H9 (cell line): Measurements from ENCODE around the gene BTBD1. TPM values are rescaled to one million over a fixed set of nuclear protein-coding genes. Genes with fewer than 3 reads are reported as not detected.

Experiments
- DNase-seq: peaks from one replicate; pipeline ENCODE4 v3.0.0-alpha.2; 2017
- H2AFZ ChIP-seq: one replicate; pipeline ENCODE4 v1.6.1; 2013; ENCODE audit warnings: mild to moderate bottlenecking, low read length, control low read depth, moderate library complexity
- H2AK5ac ChIP-seq: 2 replicates; pipeline ENCODE4 v1.6.1; 2013; ENCODE audit warnings: low read length, control low read depth, mixed read lengths; ENCODE audit not compliant: insufficient read length
- H2BK120ac ChIP-seq: one replicate; pipeline ENCODE4 v1.6.1; 2013; ENCODE audit warnings: low read depth, mild to moderate bottlenecking, low read length, control low read depth, inconsistent platforms; ENCODE audit not compliant: poor library complexity, severe bottlenecking
- H2BK12ac ChIP-seq: 2 replicates; pipeline ENCODE4 v1.6.1; 2013; ENCODE audit warnings: low read length, control low read depth, mixed read lengths, low read depth; ENCODE audit not compliant: insufficient read length
- H2BK15ac ChIP-seq: 2 replicates; pipeline ENCODE4 v1.6.1; 2013; ENCODE audit warnings: low read depth, low read length, control low read depth
- H2BK20ac ChIP-seq: one replicate; pipeline ENCODE4 v1.6.1; 2013; ENCODE audit warnings: low read depth, mild to moderate bottlenecking, low read length, control low read depth, inconsistent platforms; ENCODE audit not compliant: poor library complexity, severe bottlenecking
- H2BK5ac ChIP-seq: 2 replicates; pipeline ENCODE4 v1.6.1; 2013; ENCODE audit warnings: low read length, control low read depth, mixed read lengths; ENCODE audit not compliant: insufficient read length
- H3K14ac ChIP-seq: 2 replicates; pipeline ENCODE4 v1.6.1; 2013; ENCODE audit warnings: low read length, control low read depth; ENCODE audit not compliant: insufficient read depth
- H3K18ac ChIP-seq: 2 replicates; pipeline ENCODE4 v1.6.1; 2013; ENCODE audit warnings: low read depth, mild to moderate bottlenecking, mixed read lengths, low read length, control low read depth; ENCODE audit not compliant: insufficient read length
- H3K23ac ChIP-seq: 2 replicates; pipeline ENCODE4 v1.6.1; 2013; ENCODE audit warnings: low read length, control low read depth, mixed read lengths, low read depth; ENCODE audit not compliant: insufficient read length
- H3K23me2 ChIP-seq: 2 replicates; pipeline ENCODE4 v1.6.1; 2013; ENCODE audit warnings: low read depth, mild to moderate bottlenecking, mixed read lengths, low read length, control low read depth; ENCODE audit not compliant: insufficient read length, poor library complexity, severe bottlenecking
- H3K27ac ChIP-seq: 2 replicates; pipeline ENCODE4 v1.5.1; 2013; ENCODE audit warnings: low read length, control low read depth, mixed read lengths, low read depth; ENCODE audit not compliant: insufficient read length
- H3K27me3 ChIP-seq: 2 replicates; pipeline ENCODE4 v1.6.1; 2013; ENCODE audit warnings: low read length, control low read depth, inconsistent platforms; ENCODE audit not compliant: insufficient read depth
- H3K4ac ChIP-seq: 2 replicates; pipeline ENCODE4 v1.6.1; 2013; ENCODE audit warnings: low read depth, mild to moderate bottlenecking, control low read depth, inconsistent platforms, low read length, moderate library complexity
- H3K4me1 ChIP-seq: 2 replicates; pipeline ENCODE4 v1.6.1; 2013; ENCODE audit warnings: low read length, control low read depth, inconsistent platforms; ENCODE audit not compliant: insufficient read depth
- H3K4me2 ChIP-seq: 2 replicates; pipeline ENCODE4 v1.6.1; 2013; ENCODE audit warnings: low read length, control low read depth, mixed read lengths; ENCODE audit not compliant: insufficient read length, insufficient read depth
- H3K56ac ChIP-seq: 2 replicates; pipeline ENCODE4 v1.6.1; 2013; ENCODE audit warnings: low read depth, mild to moderate bottlenecking, mixed read lengths, low read length, control low read depth; ENCODE audit not compliant: insufficient read length
- H3K79me1 ChIP-seq: 2 replicates; pipeline ENCODE4 v1.6.1; 2013; ENCODE audit warnings: low read depth, mild to moderate bottlenecking, moderate library complexity, low read length, control low read depth, inconsistent platforms; ENCODE audit not compliant: insufficient read depth, poor library complexity, severe bottlenecking
- H3K79me2 ChIP-seq: 2 replicates; pipeline ENCODE4 v1.6.1; 2013; ENCODE audit warnings: low read length, control low read depth, inconsistent platforms; ENCODE audit not compliant: insufficient read depth
- H3K9ac ChIP-seq: 2 replicates; pipeline ENCODE4 v1.6.1; 2013; ENCODE audit warnings: low read length, control low read depth, mixed read lengths; ENCODE audit not compliant: insufficient read length; ENCODE audit errors: extremely low read depth
- H3K9me3 ChIP-seq: one replicate; pipeline ENCODE4 v1.6.1; 2013; ENCODE audit warnings: low read depth, low read length, inconsistent platforms; ENCODE audit not compliant: control insufficient read depth
- H3T11ph ChIP-seq: one replicate; pipeline ENCODE4 v1.6.1; 2013; ENCODE audit warnings: mild to moderate bottlenecking, low read length, control low read depth, inconsistent platforms
- H4K20me1 ChIP-seq: one replicate; pipeline ENCODE4 v1.6.1; 2013; ENCODE audit not compliant: control insufficient read depth, insufficient read length, insufficient read depth
- H4K5ac ChIP-seq: 2 replicates; pipeline ENCODE4 v1.6.1; 2013; ENCODE audit warnings: low read depth, mild to moderate bottlenecking, mixed read lengths, low read length, control low read depth; ENCODE audit not compliant: insufficient read length
- H4K8ac ChIP-seq: replicated peaks from 2 replicates; pipeline ENCODE4 v1.6.1; 2013; ENCODE audit warnings: low read length, control low read depth, mixed read lengths, low read depth; ENCODE audit not compliant: insufficient read length
- H4K91ac ChIP-seq: 2 replicates; pipeline ENCODE4 v1.6.1; 2013; ENCODE audit warnings: low read depth, mild to moderate bottlenecking, moderate library complexity, mixed read lengths, low read length, control low read depth; ENCODE audit not compliant: insufficient read length
- H3K27ac Mint-ChIP-seq, 3 experiments: 2 replicates in 2 of 3; 3 replicates in 1 of 3; pipeline ENCODE4 v1.8.0; 2020 to 2021; ENCODE audit warnings: mixed read lengths in 3 of 3, mild to moderate bottlenecking in 1 of 3, moderate library complexity in 1 of 3
- H3K27me3 Mint-ChIP-seq: 2 replicates; pipeline ENCODE4 v1.8.0; 2021; ENCODE audit warnings: low read depth, mild to moderate bottlenecking, moderate library complexity, mixed read lengths
- H3K36me3 Mint-ChIP-seq, 3 experiments: 2 replicates in 2 of 3; 3 replicates in 1 of 3; pipeline ENCODE4 v1.8.0; 2020 to 2021; ENCODE audit warnings: low read depth in 3 of 3, mixed read lengths in 3 of 3; ENCODE audit not compliant: insufficient read depth in 1 of 3
- H3K4me1 Mint-ChIP-seq, 2 experiments: 2 replicates each; pipeline ENCODE4 v1.8.0; 2020; ENCODE audit warnings: mixed read lengths in 2 of 2
- H3K4me3 Mint-ChIP-seq, 2 experiments: 2 replicates in 1 of 2; 3 replicates in 1 of 2; pipeline ENCODE4 v1.8.0; 2020 to 2021; ENCODE audit warnings: mild to moderate bottlenecking in 2 of 2, mixed read lengths in 2 of 2, moderate library complexity in 1 of 2
- H3K9me3 Mint-ChIP-seq, 2 experiments: 2 replicates in 1 of 2; 3 replicates in 1 of 2; pipeline ENCODE4 v1.8.0; 2020; ENCODE audit warnings: mild to moderate bottlenecking in 2 of 2, mixed read lengths in 2 of 2, moderate library complexity in 1 of 2
- whole genome bisulfite sequencing: extraction: QIAGEN DNeasy Blood & Tissue Kit; methylation state at CpG from one replicate; pipeline ENCODE4 v1.1.7; 2013; ENCODE audit warnings: missing lambda C conversion rate, low lambda C conversion rate, mixed read lengths; ENCODE audit not compliant: insufficient read length; ENCODE audit errors: extremely low coverage; 5-methylcytosine and 5-hydroxymethylcytosine counted together
- total RNA-seq: library from RNA; stranded (reverse); gene quantifications from 2 replicates; pipeline ENCODE4 v1.2.1, GENCODE V29; 2021
- TF ChIP-seq, protein P1 (sequence below): fragments of 200-600 bp; sonication (generic); conservative IDR thresholded peaks from 3 replicates; pipeline ENCODE4 v1.8.0; 2021; ENCODE audit warnings: antibody characterized with exemption, mild to moderate bottlenecking

BTBD1 gene
- total RNA-seq, 1 experiment from 2014 or later, result 43.3 TPM

DNA sequence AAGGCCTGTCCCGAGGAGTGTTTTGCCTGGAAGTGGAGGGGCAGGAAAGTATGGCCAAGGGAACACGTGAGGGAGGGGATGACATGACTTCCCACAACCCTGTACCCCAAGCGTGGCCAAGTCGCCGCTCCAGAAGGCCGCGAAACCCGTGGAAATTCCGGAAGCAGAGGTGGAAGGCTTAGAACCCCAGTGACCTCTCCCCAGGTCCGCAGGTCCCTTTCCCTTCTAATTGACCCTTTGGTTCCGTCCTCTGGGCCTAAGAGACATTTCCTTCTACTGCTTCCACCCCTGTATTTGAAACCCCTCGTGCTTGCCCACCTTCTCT, 548 bp upstream of the BTBD1 start:
- peak overlapping the region in 2 of 3 experiments; percentile 80 to 86; a peak in 4 of 7 replicates for H3K27ac Mint-ChIP-seq
- TF ChIP-seq, protein P1, sequence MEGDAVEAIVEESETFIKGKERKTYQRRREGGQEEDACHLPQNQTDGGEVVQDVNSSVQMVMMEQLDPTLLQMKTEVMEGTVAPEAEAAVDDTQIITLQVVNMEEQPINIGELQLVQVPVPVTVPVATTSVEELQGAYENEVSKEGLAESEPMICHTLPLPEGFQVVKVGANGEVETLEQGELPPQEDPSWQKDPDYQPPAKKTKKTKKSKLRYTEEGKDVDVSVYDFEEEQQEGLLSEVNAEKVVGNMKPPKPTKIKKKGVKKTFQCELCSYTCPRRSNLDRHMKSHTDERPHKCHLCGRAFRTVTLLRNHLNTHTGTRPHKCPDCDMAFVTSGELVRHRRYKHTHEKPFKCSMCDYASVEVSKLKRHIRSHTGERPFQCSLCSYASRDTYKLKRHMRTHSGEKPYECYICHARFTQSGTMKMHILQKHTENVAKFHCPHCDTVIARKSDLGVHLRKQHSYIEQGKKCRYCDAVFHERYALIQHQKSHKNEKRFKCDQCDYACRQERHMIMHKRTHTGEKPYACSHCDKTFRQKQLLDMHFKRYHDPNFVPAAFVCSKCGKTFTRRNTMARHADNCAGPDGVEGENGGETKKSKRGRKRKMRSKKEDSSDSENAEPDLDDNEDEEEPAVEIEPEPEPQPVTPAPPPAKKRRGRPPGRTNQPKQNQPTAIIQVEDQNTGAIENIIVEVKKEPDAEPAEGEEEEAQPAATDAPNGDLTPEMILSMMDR, result no peak; the same call in 2 of the 3 replicates
- no peak overlapping the region for H3K9ac ChIP-seq

More for the DNA sequence above, 548 bp upstream of the BTBD1 start:
- Histone ChIP-seq H4K91ac (no peak overlapping the region), H3K9me3 (no peaks in the 10 kb centered on the region), H4K8ac (no peak overlapping the region), H3K56ac (no peak overlapping the region), H3K23me2 (peaks cover 6% of the 10 kb centered on the region), H3K14ac (no peak overlapping the region), H3T11ph (no peak overlapping the region), H3K18ac (peak overlapping the region; percentile 25), H3K4me2 (peak overlapping the region; percentile 87), H2BK15ac (no peak overlapping the region), H3K23ac (no peak overlapping the region), H3K27ac (no peak overlapping the region), H2BK5ac (no peak overlapping the region), H2AK5ac (no peak overlapping the region), H4K5ac (no peak overlapping the region), H3K4ac (no peak overlapping the region), H2BK120ac (no peak overlapping the region), H4K20me1 (no peaks in the 10 kb centered on the region), H3K79me1 (peaks cover 4% of the 10 kb centered on the region), H3K4me1 (peaks cover 8% of the 10 kb centered on the region; the same call in 1 of the 2 replicates), H3K79me2 (peaks cover 21% of the 10 kb centered on the region; the same call in 1 of the 2 replicates), H2BK20ac (no peak overlapping the region), H3K27me3 (no peaks in the 10 kb centered on the region), H2BK12ac (no peak overlapping the region), H2AFZ (no peak overlapping the region)
- Mint-ChIP-seq H3K36me3 (peaks cover 0 to 8% (median 7%) of the 10 kb centered on the region in 3 experiments; a peak in 4 of 7 replicates), H3K4me1 (peaks cover 9 to 12% of the 10 kb centered on the region in 2 experiments), H3K9me3 (peaks cover 13 to 20% of the 10 kb centered on the region in 2 experiments), H3K4me3 (peak overlapping the region; percentile 25 to 70), H3K27me3 (0 out of 2 replicates have a peak, but pooled peaks cover 2% of the 10 kb centered on the region)
- no peak for DNase-seq
- no CpG with 5 or more reads among the region's 12 CpGs for WGBS
